HTR-8/SVneo (cell line): ENCODE measurements around the gene ZNF154.
"Not testable (repeated sequence)": the region's sequence is repeated elsewhere in the genome, so short reads cannot be mapped to it uniquely, and the experiment has no call there.

Experiments
- DNase-seq: peaks from one replicate; pipeline ENCODE4 v3.0.0; 2011; ENCODE audit warnings: low spot score, mixed read lengths; ENCODE audit not compliant: insufficient read length
- FAIRE-seq: peaks from 2 replicates; lab custom pipeline; 2011; peaks lifted over from hg19 to GRCh38; lab: Jason Lieb, UNC

Gene ZNF154

DNA sequence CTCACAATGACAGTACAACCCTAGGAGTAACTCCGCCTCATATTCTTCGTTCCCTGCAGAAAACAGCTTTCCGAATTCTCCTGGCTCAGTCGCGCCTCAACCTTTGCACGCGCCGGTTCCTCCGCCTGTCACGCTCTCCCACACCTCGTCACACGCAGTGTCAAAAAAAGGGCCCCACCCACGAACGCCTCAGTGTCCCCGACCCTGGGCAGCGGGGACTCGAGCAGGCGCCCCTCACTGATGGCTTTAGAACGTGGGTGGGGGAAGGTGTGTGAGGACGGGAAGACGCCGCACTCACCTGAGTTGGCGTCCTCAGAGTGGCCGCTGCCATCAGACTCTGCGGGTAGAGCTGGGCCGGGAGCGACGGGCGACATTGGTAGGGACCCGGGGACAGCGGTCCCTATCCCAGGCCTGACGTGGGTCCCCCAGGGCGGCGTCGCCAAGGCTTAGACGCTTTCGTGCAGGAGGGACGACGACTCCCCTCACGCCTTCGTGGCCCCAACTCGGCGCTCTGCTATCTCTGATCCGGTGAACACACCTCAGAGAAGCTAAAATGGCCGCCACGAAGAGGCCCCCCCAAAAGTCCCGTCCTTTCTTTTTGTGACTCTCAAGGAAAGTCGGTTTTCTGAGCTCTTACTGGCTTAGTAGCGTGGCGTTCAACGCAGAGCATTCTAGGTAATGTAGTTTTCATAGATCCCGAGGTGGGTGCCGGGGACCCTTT, at the start of gene ZNF154:
ZNF154 (minus strand) TSS at position 564 of the 721 bp plus-strand sequence; CDS start at position 331, 233 bp downstream.
- peak; percentile 56 for DNase-seq
- FAIRE-seq, result no peak

DNA sequence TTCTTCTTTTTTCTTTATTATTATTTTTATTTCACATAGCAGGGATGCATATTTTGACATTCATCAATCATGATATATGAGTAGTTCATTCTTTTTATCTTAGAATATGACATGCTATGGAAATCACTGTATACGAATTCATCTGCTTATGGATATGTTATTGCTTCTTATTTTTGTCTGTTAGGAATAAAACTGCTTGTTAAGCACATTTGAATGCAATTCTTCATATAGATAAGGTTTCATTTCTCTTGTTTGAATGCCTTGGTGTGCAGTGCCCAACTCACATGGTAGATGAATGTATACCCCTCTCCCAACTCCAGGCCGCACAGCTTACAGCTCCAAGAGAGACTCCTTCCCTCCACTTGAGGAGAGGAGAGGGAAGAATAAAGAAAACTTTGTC, 48.9 kb upstream of the ZNF154 start:
- no peak for FAIRE-seq
- DNase-seq, result no peak

- FAIRE-seq (no peak), DNase-seq (no peak)
Measured at GRCh38 chr19:57755031-57755430, 46.0 kb upstream of the ZNF154 start.

DNA sequence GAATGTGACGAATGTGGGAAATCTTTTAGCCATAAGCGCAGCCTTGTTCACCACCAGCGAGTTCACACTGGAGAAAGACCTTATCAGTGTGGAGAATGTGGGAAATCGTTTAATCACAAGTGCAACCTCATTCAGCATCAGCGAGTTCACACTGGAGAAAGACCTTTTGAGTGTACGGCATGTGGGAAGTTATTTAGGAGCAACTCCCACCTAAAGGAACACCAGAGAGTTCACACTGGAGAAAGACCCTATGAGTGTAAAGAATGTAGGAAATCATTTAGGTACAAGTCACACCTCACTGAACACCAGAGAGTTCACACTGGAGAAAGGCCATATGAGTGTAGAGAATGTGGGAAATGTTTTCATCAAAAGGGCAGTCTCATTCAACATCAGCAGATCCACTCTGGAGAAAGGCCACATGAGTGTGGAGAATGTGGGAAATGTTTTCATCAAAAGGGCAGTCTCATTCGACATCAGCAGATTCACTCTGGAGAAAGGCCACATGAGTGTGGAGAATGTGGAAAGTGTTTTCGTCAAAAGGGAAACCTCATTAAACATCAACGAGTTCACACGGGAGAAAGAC, 45.2 kb upstream of the ZNF154 start:
- DNase-seq (no peak), FAIRE-seq (no peak)

DNA sequence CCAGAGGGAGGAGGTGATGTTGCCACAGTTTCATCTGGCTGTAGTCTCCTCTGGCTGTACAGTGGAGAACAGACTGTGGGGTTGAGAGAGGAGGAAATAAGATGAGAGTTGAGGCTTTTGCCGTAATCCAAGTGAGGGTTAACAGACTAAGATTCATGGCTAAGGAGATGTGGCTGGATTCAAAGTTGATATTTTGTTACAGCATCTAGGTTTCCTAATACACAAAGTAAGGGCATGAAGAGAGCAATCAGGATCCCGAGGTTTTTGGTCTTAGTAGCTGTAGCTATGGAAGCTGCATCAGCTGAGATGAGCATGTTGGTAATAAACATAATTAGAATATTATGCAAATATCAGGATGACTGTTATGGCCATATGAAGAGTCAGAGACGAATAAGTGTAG, 39.0 kb upstream of the ZNF154 start:
- FAIRE-seq, result no peak
- no peak for DNase-seq

- DNase-seq, result no peak
- no peak for FAIRE-seq
Measured at GRCh38 chr19:57747472-57747807, 38.4 kb upstream of the ZNF154 start.

DNA sequence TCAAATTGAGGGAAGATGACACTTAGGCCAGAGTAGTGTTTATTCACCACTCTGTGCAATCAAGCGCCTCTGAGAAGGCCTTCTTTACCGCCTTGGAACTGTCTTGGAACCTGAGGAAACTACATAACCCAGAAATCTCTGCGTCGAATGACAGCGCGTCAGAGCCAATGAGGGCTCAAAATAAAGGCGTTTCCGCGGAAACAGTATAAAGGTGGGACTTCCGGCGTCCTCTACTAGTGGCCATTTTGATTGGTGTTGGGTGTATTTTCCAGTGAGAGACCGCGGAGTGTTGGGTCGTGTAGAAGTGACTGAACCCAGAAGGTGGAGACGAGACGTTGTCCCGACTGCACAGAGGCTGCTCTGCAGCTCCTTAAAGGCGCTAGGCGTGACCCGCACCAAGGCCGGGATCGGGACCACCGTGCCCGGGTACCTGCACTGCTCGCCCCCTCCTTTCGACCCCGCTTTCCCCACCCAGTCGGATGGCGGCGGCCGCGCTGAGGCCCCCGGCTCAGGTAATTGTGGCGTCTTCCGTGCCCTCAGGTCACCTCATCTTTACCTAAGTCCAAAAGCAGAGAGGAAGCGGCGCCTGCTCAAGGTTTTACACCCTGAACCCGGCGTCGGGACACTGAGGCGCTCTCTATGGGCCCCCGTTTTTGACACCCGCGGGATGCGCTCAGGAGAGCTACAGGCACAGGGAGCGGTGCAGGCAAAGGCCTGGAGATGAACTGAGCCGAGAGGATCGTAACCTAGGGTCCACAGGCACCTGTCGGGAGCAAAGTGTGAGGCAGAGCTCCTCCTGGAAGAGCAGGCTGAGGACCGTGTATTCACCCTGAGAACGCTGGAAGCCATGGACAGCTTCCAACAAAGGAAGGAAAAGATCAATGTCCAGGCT, 37.8 kb upstream of the ZNF154 start, which contains the start of gene ZNF776:
ZNF776 (plus strand) TSS at position 236 of the 892 bp plus-strand sequence; CDS start at position 480, 244 bp downstream.
- DNase-seq, result peak; percentile 89
- peak; percentile 77 for FAIRE-seq

- not testable (repeated sequence) for FAIRE-seq, DNase-seq
Measured at GRCh38 chr19:57738770-57739169, 29.8 kb upstream of the ZNF154 start.

GRCh38 chr19:57738320-57738719, 29.3 kb upstream of the ZNF154 start:
- DNase-seq, FAIRE-seq: not testable (repeated sequence)

GRCh38 chr19:57720878-57721277, 11.9 kb upstream of the ZNF154 start:
- DNase-seq, result no peak

GRCh38 chr19:57719901-57720519, 11.0 kb upstream of the ZNF154 start:
- DNase-seq, result no peak
- no peak for FAIRE-seq

More at GRCh38 chr19:57720878-57721277, 11.9 kb upstream of the ZNF154 start:
- FAIRE-seq, result no peak

- FAIRE-seq (no peak), DNase-seq (no peak)
Measured at GRCh38 chr19:57719424-57719823, 10.4 kb upstream of the ZNF154 start.

DNA sequence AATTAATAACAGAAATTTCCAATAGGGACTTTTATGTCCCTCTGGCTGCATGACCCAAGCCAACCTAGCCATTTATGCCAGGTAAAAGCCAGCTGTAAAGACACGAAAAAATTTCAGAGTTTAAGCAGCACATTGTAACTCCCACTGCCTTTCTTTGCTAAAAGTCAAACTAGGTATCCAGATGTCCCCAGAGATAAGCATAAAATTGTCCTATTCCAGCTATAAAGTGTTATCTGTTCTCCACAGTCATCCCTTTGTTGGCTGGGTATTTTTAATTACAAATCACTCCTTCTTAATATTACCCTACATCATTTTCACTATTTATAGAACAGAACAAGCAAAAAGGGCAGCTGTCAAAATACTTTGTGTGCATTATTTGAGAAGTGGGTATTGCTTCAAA, 3.2 kb upstream of the ZNF154 start:
- DNase-seq (no peak), FAIRE-seq (no peak)

DNA sequence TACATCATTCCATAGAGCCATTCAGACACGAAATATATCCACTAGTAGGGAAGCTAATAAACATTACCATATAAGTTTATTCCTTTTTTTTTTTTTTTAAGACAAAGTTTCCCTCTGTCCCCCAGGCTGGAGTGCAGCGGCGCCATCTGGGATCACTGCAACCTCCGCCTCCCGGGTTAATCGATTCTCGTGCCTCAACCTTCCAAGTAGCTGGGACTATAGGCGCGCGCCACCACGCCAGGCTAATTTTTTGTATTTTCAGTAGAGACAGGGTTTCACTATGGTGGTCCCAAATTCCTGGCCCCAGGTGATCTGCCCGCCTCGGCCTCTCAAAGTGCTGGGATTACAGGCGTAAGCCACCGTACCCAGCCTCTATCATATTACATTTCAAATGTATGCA, 612 bp upstream of the ZNF154 start:
- no peak for DNase-seq
- FAIRE-seq, result no peak

DNA sequence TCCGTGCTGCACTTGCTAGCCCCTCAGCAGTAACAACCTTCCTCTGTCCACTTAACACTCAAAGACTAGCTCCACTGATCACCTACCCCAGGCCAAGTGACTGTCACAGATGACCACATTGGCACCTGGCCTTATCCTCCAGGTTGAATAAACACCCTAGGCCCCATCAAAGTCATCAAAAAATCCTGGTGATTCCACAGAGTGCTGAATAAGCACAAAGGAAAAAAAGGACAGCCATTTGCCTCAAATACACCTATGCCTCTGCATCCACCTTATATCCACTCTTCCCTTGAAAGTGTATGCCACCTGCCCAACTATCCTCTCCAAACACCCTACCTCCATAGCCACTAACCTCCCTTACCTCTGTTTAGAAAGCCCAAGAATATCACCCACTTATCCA, 2.7 kb downstream of the ZNF154 start:
- FAIRE-seq (no peak), DNase-seq (no peak)

GRCh38 chr19:57701625-57702024, 7.4 kb downstream of the ZNF154 start:
- FAIRE-seq, result no peak
- no peak for DNase-seq

DNA sequence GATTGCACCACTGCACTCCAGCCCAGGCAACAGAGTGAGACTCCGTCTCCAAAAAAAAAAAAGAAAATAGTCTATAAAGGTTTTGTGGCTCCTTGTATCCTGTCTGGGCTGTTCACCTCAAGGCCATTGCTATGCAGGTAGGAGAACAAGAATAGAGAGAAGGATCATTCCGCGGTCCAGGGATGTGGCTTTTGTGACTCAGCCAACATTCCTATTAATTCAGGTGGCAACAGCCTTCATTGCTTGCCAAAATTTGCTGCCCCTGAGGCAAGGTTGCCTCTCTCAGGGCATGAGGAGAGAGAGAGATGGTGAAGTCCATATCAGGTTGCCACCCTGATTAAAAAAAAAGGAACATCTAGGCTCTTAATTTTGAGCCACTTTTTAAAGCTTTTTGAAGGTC, 19.3 kb downstream of the ZNF154 start:
- FAIRE-seq (no peak), DNase-seq (no peak)

- DNase-seq (no peak), FAIRE-seq (no peak)
Measured at GRCh38 chr19:57688011-57688763, 20.8 kb downstream of the ZNF154 start.

DNA sequence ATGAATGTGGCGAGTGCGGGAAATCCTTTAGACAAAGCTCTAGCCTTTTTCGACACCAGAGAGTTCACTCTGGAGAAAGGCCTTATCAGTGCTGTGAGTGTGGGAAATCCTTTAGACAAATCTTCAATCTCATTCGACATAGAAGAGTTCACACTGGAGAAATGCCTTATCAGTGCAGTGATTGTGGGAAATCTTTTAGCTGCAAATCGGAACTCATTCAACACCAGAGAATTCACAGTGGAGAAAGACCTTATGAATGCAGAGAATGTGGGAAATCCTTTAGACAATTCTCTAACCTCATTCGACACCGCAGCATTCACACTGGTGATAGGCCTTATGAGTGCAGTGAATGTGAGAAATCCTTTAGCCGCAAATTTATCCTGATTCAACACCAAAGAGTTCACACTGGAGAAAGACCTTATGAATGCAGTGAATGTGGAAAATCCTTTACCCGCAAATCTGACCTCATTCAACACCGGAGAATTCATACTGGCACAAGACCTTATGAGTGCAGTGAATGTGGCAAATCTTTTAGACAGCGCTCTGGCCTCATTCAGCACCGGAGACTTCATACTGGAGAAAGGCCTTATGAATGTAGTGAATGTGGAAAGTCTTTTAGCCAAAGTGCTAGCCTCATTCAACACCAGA, 21.5 kb downstream of the ZNF154 start:
- FAIRE-seq (no peak), DNase-seq (no peak)
